NCI-H1417 treated with DMSO at 0.1 percent for 48 hours (cell line): ENCODE data around the gene GPSM1.

Experiments
- DNase-seq: peaks from one replicate; lab custom pipeline; 2025; lab: John Stamatoyannopoulos, UW

GPSM1 gene

DNA sequence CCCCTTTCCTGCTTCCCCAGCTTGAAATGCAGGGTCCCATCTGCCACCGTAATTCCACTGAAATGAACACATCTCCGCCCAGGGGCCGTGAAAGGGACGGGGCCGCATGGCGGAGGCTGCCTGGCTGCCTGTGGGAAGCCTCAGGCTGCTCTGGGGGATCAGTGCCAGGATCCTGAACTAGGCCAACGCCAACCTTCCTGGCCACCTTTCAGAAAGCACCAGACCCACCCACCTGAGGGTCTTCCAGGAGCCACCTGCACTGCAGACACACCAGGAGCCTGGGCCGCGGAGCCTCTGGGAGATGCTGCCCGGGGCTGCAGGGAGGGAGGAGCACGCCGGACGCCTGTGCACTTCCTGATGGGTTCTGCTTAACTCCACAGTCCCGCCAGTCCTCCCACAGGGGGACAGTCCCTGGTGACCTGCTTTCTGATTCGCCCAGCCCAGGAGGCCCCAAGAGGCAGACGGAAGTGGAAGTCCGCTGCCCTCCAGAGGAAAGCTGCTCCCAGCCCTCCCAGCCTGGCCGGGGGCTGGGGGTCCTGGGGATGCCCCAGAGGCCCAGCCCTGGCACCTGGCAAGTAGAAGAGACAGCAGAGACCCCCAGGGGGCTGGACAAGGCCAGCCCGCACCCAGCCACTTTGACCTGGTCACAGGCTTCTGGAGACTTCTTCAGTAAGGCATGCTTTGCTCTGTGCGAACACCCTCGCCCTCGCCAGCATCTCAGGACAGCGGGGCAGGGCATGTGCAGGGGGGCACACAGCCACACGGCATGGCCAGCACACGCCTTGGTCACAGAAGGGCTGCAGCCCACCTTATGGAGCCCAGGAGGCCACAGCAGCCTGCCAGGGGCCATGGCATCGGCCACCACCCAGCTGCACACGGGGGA, 46.2 kb downstream of the GPSM1 start, which contains the start of gene CARD9:
Gene CARD9 (minus strand): TSS at position 370 of the 883 bp plus-strand sequence. CDS start 1,591 bp downstream, outside the sequence.
- no peak for DNase-seq

DNA sequence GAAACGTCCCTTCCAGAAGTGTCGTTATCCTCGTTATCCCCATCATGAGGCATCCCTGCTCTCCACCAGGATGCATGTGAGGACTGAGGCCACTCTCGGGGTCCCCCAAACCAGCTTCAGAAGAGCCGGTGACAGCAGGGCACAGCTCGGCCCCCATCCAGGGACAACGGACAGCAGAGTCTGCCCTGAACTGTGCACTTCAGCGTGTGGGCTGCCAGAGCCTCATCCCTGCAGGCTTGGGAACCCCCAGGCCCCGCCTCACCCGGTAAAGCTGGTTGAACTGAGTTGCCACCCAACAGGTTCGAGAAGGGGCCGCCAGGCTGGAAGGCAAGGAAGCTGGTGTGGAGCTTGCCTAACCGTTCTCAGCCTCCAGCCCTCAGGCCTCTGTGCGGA, 46.8 kb downstream of the GPSM1 start:
- no peak for DNase-seq

DNA sequence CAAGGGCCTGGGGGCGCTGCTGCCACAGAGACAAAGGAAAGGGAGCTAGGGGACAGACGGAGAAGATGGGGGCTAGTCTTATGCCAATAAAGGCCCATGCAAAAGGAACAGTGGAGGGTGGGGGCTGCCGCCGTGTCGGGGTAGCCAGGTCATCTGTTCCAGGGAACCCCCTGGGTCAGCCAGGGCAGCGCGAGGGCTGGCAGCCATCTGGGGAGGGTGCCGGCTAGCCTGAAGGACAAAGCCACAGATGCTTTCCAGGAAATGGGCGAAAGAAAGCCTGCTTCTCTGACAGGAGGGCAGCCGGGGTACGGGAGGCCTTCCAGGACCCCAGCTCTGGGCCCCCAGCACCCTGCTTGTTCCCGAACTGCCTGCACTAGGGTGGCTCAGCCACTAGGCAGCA, 47.8 kb downstream of the GPSM1 start:
- DNase-seq: no peak

GRCh38 chr9:136376457-136376856, 49.1 kb downstream of the GPSM1 start:
- no peak for DNase-seq

DNA sequence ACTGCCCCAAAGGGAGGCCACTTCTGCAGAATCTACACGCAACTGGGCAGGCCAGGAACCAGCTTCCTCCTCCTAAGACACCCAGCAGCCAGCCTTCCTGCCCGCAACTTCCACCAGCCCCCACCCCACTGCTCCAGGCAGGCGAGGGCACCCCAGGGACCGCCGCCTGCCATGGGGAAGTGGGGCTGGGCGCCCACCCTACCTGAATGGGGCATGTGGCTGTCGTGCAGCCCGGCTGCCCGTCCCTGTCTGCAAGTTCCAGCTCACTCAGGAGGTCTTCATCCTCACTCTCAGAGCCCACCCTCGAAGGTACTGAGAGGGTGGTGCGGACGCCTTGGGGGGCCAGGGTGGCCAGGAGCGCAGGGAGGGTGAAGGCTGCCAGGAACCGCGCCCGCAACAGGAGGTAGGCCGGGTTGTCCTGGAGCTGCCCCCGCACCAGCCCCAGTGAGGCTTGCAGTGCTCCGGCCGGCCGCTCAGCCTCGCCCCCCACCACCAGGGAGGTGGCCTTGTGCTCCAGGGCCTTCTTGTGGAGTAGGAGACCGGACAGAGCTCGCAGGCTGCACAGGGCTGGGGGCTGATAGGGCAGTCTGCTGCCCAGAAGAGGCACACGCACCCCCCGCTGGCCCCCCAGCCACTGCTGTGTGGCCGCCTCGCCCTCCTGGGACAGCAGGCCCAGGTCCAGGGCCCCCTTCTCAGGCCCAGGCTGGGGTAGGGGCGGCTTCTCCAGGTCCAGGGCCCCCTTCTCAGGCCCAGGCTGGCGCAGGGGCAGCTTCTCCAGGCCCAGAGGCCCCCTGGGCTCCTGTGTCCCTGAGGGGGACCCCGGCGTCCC, 50.2 kb downstream of the GPSM1 start:
- no peak for DNase-seq

DNA sequence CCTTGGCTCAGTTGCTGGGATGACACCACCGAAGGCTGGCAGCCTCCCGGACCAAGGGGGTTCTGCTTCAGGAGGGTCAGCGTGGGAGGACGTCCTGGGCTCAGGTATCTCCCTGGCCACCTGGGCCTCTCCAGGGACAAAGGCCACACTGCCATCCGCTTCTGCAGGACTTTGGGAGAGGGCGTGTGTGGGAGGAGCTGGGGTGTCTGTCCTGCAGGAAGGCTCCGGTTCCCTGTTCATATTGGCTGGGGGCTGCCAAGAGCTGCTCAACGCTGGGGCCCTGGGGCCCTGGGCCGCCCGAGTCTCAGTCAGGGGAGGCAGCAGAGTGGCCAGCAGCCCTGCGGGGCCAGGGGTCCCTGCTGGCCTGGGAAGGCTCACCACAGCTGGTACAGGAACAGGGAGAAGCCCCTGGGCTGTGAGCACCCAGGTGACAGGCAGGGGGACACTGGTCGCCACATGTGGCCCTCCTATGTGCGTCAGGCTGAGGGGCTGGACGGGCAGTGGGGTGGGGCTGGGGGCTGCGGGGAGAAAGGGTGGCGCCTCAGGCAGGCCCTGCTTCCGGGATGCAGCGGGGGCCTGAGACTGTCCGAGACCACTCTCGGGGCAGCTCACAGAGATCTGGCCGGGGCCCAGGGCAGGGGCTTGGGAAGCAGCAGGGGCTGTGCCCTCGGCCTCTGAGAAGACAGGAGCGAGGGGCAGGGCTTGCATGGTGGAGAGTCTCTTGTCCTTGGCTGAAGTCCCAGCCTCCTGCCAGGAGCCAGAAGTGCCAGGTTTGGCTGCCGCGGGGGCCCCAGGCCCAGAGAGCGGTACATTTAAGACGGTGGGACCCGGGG, 51.0 kb downstream of the GPSM1 start:
- DNase-seq: no peak

GRCh38 chr9:136379003-136379287, 51.6 kb downstream of the GPSM1 start:
- no peak for DNase-seq

- no peak for DNase-seq
Measured at GRCh38 chr9:136379401-136379800, 52.1 kb downstream of the GPSM1 start.

DNA sequence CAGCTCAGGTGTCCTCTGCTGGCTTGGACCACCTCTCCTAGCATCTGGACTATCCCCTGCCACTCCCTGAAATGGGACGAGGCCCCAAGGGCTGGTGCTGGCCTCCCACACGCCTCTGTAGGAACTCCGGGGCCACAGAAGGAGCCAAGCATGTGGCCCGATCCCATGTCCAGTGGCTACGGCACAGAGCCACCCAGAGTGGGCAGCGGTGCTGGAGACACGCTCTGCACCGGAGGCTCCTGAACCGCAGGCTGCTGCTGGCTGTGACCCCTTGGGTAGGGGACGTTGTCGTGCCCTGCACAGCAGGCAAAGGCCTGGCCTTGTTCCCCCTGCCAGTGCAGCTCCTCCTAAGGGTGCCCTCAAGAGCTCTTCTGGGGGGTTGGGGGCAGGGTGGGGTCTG, 52.6 kb downstream of the GPSM1 start:
- DNase-seq: no peak

DNA sequence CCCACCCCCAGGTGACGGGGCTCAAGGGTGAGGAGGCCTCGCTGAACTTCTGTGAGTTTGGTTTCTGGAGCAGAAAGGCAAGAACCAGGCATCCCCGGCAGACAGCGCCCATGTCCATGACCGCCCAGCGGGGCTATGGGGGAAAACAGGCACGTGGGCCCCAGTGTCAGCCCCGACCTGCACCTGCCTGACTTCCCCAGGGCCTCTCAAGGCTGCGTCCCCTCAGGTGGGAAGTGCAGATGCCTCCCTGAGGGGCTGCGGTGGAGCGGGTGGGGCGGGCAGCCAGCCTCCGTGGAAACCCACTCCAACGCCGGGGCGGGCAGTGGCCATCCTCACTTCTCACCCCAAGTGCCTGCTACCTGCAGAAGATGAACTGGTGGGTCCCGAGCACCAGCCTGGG, 53.0 kb downstream of the GPSM1 start:
- DNase-seq: no peak

GRCh38 chr9:136381311-136381710, 54.0 kb downstream of the GPSM1 start:
- DNase-seq: no peak

- DNase-seq: no peak
Measured at GRCh38 chr9:136381966-136382513, 54.7 kb downstream of the GPSM1 start.

- no peak for DNase-seq
Measured at GRCh38 chr9:136383436-136383835, 56.1 kb downstream of the GPSM1 start.

DNA sequence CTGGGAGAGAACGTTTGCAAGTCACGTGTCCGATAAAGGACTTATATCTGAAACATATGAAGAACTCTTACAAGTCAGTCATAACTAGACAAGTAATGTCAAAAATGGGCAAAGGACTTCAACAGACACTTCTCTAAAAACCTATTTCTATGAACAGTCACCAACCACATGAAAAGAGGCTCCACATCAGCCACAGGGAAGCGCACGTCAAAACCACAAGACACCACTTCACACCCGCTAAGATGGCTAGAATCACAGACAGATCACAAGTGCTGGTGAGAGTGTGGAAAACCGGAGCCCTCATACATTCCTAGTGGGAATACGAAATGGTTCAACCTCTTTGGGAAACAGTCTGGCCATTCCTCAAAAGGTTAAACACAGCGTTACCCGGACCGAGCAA, 57.7 kb downstream of the GPSM1 start:
- DNase-seq: no peak

- no peak for DNase-seq
Measured at GRCh38 chr9:136386018-136386417, 58.7 kb downstream of the GPSM1 start.

DNA sequence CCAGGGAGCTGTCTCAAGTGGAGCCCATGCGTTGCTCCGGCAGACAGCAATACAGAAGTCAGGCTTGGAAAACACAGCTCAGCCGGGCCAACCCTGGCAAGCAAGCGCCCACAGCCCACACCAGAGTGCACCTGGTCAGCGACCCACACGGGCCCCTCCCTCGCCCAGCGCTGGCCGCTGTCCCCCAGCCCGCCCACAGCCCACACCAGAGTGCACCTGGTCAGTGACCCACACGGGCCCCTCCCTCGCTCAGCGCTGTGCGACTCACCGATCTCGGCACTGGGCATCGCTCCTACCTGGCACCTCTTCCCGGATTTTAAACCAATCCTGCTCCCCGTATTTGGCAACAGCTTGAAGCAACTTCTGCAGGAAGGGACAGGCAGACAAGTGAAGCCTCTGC, 59.9 kb downstream of the GPSM1 start:
- DNase-seq: no peak

GRCh38 chr9:136389396-136389795, 62.1 kb downstream of the GPSM1 start:
- no peak for DNase-seq

GRCh38 chr9:136391737-136392537, 64.6 kb downstream of the GPSM1 start:
- DNase-seq: no peak

- DNase-seq: no peak
Measured at GRCh38 chr9:136392538-136393449, 65.5 kb downstream of the GPSM1 start.

- DNase-seq: no peak
Measured at GRCh38 chr9:136393531-136393930, 66.2 kb downstream of the GPSM1 start.
